Measurements from ENCODE around the gene ANKRD13D.

The ANKRD13D gene

GRCh38 chr11:67345920-67346819 is 57.1 kb downstream of the ANKRD13D start:
- DNase-seq (ENCODE audit: low read depth) = no peak
- H3K4me3 ChIP-seq (ENCODE audit: low read depth, low read length) = no peak overlapping the region

GRCh38 chr11:67347964-67348749 is 59.1 kb downstream of the ANKRD13D start:
- H3K4me3 ChIP-seq (ENCODE audit: low read depth, low read length) = no peak overlapping the region
- DNase-seq (ENCODE audit: low read depth) = no peak

GRCh38 chr11:67349036-67349435 is 59.9 kb downstream of the ANKRD13D start:
- DNase-seq (ENCODE audit: low read depth) = no peak
- no peak overlapping the region for H3K4me3 ChIP-seq (ENCODE audit: low read depth, low read length)

GRCh38 chr11:67349457-67349856 is 60.4 kb downstream of the ANKRD13D start:
- no peak overlapping the region for H3K4me3 ChIP-seq (ENCODE audit: low read depth, low read length)
- no peak for DNase-seq (ENCODE audit: low read depth)

- no peak for DNase-seq (ENCODE audit: low read depth)
- H3K4me3 ChIP-seq (ENCODE audit: low read depth, low read length) = no peak overlapping the region
These were observed 60.9 kb downstream of the ANKRD13D start for GRCh38 chr11:67349928-67350465.

GRCh38 chr11:67351275-67352005 is 62.3 kb downstream of the ANKRD13D start:
- DNase-seq (ENCODE audit: low read depth) = no peak
- no peak overlapping the region for H3K4me3 ChIP-seq (ENCODE audit: low read depth, low read length)
